Suprapubic skin (tissue), 4 donors: ENCODE measurements around the gene LCE2A. TPM values are rescaled to one million over a fixed set of nuclear protein-coding genes. Genes with fewer than 3 reads are reported as not detected.

Source experiments
- DNase-seq, 2 donors: peaks; one replicate each; pipeline ENCODE4 v3.0.0-alpha.2; 2019; ENCODE audit warnings: low spot score in 2 of 2
- H3K27ac ChIP-seq: fragments of 200-600 bp; sonication (generic); one replicate; pipeline ENCODE4 v1.5.1; 2019
- H3K27me3 ChIP-seq: fragments of 200-600 bp; sonication (generic); one replicate; pipeline ENCODE4 v1.5.1; 2019
- H3K36me3 ChIP-seq: fragments of 200-600 bp; sonication (generic); one replicate; pipeline ENCODE4 v1.5.1; 2019
- H3K4me1 ChIP-seq: fragments of 200-600 bp; sonication (generic); one replicate; pipeline ENCODE4 v1.5.1; 2019
- H3K4me3 ChIP-seq: fragments of 200-600 bp; sonication (generic); one replicate; pipeline ENCODE4 v1.5.1; 2019; ENCODE audit warnings: mild to moderate bottlenecking
- H3K9me3 ChIP-seq: fragments of 200-600 bp; sonication (generic); one replicate; pipeline ENCODE4 v1.5.1; 2019
- EP300 ChIP-seq: sonication (generic); formaldehyde crosslinking; IDR thresholded peaks from one replicate; pipeline ENCODE4 v1.6.1; 2017; ENCODE audit warnings: antibody characterized with exemption
- POLR2A ChIP-seq, 2 donors: fragments of 450-650 bp; IDR thresholded peaks; one replicate each; pipeline ENCODE4 v1.6.1; 2017; ENCODE audit warnings: antibody characterized with exemption in 2 of 2, mild to moderate bottlenecking in 2 of 2, moderate library complexity in 2 of 2
- POLR2AphosphoS5 ChIP-seq, 3 donors: sonication (generic); formaldehyde crosslinking; IDR thresholded peaks; one replicate each; pipeline ENCODE4 v1.6.1; 2017; ENCODE audit warnings: antibody characterized with exemption in 3 of 3
- WGBS: methylation state at CpG from one replicate; pipeline ENCODE4 v1.1.5; 2018; 5-methylcytosine and 5-hydroxymethylcytosine counted together
- total RNA-seq, 4 donors: library from RNA; depleted of rRNA; stranded (reverse); fragments of >200 nt; gene quantifications; one replicate each; pipeline ENCODE4 v1.1.0, GENCODE V29; 2016
- TF ChIP-seq, protein P1 (sequence below), 2 donors: fragments of 200-600 bp in 1 of 2; fragments of 450-650 bp in 1 of 2; sonication (generic) in 1 of 2; IDR thresholded peaks; one replicate each; pipeline ENCODE4 v1.5.1; 2016 to 2019; ENCODE audit warnings: antibody characterized with exemption in 2 of 2, mild to moderate bottlenecking in 1 of 2, moderate library complexity in 1 of 2

Gene LCE2A
- total RNA-seq, 4 donors from 2014 or later = 28.2 to 457 (median 159) TPM

DNA sequence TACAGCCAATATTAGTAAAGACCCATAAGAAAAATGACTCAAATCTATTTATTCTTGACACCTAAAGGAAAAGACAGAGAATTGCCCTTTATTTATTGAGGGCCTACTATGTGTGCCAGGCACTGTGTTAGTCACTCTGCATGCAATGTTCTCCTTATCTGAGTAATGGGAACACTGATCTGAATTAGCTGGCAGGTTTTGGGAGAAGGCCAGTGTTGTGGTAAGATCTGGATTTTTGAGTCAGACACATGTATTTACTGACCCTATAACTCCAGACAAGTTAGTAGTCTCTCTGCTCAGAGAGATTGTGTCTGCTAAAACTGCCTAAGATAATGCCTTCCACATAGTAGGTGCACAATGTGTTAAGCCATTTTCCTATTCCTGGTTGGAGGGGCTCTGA is 27.1 kb downstream of the LCE2A start:
- Histone ChIP-seq H3K4me3 (no peak overlapping the region), H3K36me3 (no peaks in the 10 kb centered on the region), H3K4me1 (no peaks in the 10 kb centered on the region), H3K27me3 (peaks cover 4% of the 10 kb centered on the region), H3K27ac (no peak overlapping the region), H3K9me3 (no peaks in the 10 kb centered on the region)
- DNase-seq = no peak
- TF ChIP-seq POLR2A (IDR thresholded peaks at IDR 0.05) (no peak), POLR2AphosphoS5 (IDR thresholded peaks at IDR 0.05) (no peak), EP300 (no peak)
- TF ChIP-seq, protein P1, sequence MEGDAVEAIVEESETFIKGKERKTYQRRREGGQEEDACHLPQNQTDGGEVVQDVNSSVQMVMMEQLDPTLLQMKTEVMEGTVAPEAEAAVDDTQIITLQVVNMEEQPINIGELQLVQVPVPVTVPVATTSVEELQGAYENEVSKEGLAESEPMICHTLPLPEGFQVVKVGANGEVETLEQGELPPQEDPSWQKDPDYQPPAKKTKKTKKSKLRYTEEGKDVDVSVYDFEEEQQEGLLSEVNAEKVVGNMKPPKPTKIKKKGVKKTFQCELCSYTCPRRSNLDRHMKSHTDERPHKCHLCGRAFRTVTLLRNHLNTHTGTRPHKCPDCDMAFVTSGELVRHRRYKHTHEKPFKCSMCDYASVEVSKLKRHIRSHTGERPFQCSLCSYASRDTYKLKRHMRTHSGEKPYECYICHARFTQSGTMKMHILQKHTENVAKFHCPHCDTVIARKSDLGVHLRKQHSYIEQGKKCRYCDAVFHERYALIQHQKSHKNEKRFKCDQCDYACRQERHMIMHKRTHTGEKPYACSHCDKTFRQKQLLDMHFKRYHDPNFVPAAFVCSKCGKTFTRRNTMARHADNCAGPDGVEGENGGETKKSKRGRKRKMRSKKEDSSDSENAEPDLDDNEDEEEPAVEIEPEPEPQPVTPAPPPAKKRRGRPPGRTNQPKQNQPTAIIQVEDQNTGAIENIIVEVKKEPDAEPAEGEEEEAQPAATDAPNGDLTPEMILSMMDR (IDR thresholded peaks at IDR 0.05) = no peak

DNA sequence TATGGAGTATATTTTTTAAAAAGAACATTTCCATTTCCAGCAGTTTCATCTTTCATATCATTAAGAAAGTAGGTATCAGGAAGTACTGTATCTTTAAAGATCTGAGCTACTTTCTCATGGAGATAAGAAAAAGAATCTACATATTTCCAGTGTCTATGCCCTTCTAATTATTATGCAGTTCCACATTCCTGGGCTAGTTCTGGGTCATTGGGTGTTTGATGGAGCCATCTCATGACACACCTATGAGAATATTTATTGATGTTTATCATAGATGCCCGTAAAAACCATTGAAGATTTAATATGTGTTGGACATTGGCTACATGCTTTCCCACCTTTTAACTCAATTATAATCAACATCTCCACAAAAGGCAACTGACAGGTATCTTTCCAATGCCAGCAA is 30.8 kb downstream of the LCE2A start:
- Histone ChIP-seq H3K27ac (no peak overlapping the region), H3K4me3 (no peak overlapping the region), H3K9me3 (no peaks in the 10 kb centered on the region), H3K36me3 (no peaks in the 10 kb centered on the region), H3K4me1 (no peaks in the 10 kb centered on the region), H3K27me3 (no peaks in the 10 kb centered on the region)
- TF ChIP-seq, protein P1 (IDR thresholded peaks at IDR 0.05) = no peak
- TF ChIP-seq POLR2A (IDR thresholded peaks at IDR 0.05) (no peak), POLR2AphosphoS5 (IDR thresholded peaks at IDR 0.05) (no peak), EP300 (no peak)
- no peak for DNase-seq
- WGBS = 70% methylated on average over 1 of the region's 1 CpG

DNA sequence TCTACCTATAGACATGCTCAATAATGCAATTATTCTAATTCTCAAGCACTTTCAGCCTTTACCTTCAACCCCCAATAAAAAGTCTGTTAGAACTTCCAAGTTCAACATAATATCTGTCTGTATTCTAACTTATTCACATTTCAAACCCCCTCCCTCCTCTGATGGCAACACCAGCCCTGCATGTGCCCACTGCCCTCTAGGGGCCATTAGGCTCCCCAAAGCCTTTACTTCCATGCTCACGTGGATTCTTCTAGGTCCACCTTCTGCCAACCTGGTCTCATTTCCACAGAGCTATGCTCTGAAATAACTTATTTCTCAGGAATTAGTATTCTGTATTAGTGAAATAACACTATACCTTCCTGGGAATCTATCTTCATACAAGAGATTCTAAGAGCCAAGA is 37.5 kb downstream of the LCE2A start:
- no peaks in the 10 kb centered on the region for H3K9me3 ChIP-seq
- no peaks in the 10 kb centered on the region for H3K4me1 ChIP-seq
- 24% methylated on average over 1 of the region's 1 CpG for WGBS
- H3K36me3 ChIP-seq = no peaks in the 10 kb centered on the region
- H3K27me3 ChIP-seq = no peaks in the 10 kb centered on the region
- no peak overlapping the region for H3K4me3 ChIP-seq
- TF ChIP-seq EP300 (no peak), POLR2AphosphoS5 (IDR thresholded peaks at IDR 0.05) (no peak), POLR2A (IDR thresholded peaks at IDR 0.05) (no peak)
- TF ChIP-seq, protein P1 (IDR thresholded peaks at IDR 0.05) = no peak
- H3K27ac ChIP-seq = no peak overlapping the region
- DNase-seq = no peak

DNA sequence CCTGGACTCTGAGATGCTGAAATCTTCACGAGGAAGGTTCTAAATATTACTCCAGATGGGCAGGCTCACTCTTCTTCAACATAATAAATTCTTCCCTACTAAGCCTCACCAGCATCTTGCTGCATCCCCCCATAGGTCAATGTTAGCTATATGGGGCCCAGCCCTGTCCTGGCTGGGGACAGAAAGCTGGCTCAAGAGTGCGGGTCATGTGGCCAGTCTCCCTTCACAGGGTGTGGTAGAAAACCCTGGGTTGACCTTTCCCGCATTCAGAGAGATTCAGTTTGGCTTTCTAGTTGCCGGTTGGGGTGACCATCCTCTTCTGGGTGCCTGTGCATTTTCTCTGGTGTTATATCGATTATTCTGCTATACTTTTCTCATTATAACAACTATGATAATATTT is 39.9 kb downstream of the LCE2A start:
- Histone ChIP-seq H3K4me1 (no peaks in the 10 kb centered on the region), H3K36me3 (no peaks in the 10 kb centered on the region), H3K4me3 (no peak overlapping the region), H3K27ac (no peak overlapping the region), H3K9me3 (no peaks in the 10 kb centered on the region), H3K27me3 (no peaks in the 10 kb centered on the region)
- DNase-seq = no peak
- TF ChIP-seq POLR2A (IDR thresholded peaks at IDR 0.05) (no peak), EP300 (no peak), POLR2AphosphoS5 (IDR thresholded peaks at IDR 0.05) (no peak)
- TF ChIP-seq, protein P1 (IDR thresholded peaks at IDR 0.05) = no peak
- 88% methylated on average over 5 of the region's 5 CpGs for WGBS

DNA sequence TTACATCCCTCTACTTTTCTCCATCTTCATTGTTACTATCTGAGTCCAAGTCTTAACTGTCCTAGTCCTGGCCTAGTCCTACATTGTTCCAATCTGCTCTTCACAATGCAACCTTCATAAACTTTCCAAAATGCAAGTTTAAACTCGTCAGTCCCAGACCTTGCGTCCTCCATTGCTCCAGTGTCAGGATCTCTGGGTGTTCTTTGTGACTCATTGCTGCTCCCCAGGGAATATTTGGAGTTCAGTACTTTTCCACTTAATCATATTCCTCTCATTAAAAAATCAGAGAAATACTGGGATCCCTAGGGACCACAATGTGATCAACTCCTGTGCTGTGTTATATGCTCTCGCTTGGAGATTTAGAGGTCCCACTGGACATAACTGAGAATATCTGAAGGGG is 41.7 kb downstream of the LCE2A start:
- H3K27me3 ChIP-seq = no peaks in the 10 kb centered on the region
- H3K27ac ChIP-seq = no peak overlapping the region
- TF ChIP-seq POLR2AphosphoS5 (IDR thresholded peaks at IDR 0.05) (no peak), POLR2A (IDR thresholded peaks at IDR 0.05) (no peak), EP300 (no peak)
- TF ChIP-seq, protein P1 (IDR thresholded peaks at IDR 0.05) = no peak
- H3K4me3 ChIP-seq = no peak overlapping the region
- no peak for DNase-seq
- H3K9me3 ChIP-seq = no peaks in the 10 kb centered on the region
- WGBS = 58% methylated on average over 3 of the region's 3 CpGs
- no peaks in the 10 kb centered on the region for H3K36me3 ChIP-seq
- H3K4me1 ChIP-seq = no peaks in the 10 kb centered on the region
